ENCODE measurements around the gene CAPN7. TPM values are rescaled to one million over a fixed set of nuclear protein-coding genes. Genes with fewer than 3 reads are reported as not detected.

The CAPN7 gene
- total RNA-seq, 1 donor from 2014 or later = 32.9 TPM

DNA sequence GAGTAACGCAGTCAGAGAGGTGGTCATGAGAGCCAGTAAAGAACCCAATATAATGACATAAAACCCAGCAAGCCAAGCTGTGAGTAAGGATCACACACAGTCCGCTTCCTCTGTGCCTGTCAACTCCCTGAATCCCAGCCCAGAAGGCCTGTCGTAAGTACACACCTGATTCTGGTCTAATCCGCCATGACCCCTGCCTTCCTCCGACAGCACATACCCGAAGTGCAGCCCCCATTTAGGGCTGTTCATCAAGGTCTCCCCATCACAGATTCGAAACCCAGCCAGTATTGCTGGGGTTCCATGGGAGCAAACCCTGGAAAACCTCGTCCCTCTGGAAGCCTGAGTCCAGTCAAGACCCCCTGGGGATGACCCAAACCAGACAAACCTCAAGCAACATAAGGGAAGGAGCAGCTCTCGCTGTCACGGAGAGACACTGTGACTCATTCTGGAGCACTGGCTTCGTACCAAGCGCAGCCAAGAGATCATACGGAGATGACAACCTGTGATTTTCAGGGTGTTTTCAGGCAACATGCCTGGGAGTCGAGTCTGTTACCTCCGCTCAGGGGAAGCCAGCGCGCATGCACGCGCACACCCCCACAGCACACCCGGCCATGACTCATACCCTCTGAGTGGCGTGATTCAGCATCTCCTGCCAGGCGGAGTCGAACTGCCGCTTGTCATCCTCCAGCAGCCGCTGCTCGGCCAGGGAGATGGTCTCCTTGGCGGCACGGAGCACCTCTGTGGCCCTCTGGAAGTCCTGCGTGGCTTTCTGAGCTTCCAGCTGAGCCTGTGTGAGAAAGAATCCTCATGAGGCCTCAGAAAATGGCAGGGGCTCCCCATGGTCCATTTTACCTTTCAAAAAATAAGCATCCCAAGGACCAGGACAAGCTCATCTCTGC, 63.3 kb downstream of the CAPN7 start:
- Histone ChIP-seq H3K4me1 (ENCODE audit: control insufficient read depth in 3 of 3, insufficient read depth in 3 of 3, low read length in 3 of 3) (peaks cover 26 to 79% (median 40%) of the 10 kb centered on the region in 3 donors), H3K27ac (ENCODE audit: low read depth, low read length) (peak overlapping the region; percentile 82), H3K36me3 (ENCODE audit: control insufficient read depth in 3 of 3, insufficient read depth in 3 of 3, low read length in 3 of 3) (peaks cover 2 to 8% (median 2%) of the 10 kb centered on the region in 3 donors), H3K27me3 (ENCODE audit: control insufficient read depth in 3 of 3, insufficient read depth in 3 of 3, low read length in 3 of 3) (no peaks in the 10 kb centered on the region), H3K9me3 (ENCODE audit: control insufficient read depth in 3 of 3, low read length in 3 of 3) (no peaks in the 10 kb centered on the region), H3K4me3 (ENCODE audit: low read length in 3 of 3) (no peak overlapping the region), H3K9ac (ENCODE audit: low read depth in 1 of 3, low read length in 3 of 3) (peak overlapping the region in 2 of 3 donors; percentile 3 to 30)

DNA sequence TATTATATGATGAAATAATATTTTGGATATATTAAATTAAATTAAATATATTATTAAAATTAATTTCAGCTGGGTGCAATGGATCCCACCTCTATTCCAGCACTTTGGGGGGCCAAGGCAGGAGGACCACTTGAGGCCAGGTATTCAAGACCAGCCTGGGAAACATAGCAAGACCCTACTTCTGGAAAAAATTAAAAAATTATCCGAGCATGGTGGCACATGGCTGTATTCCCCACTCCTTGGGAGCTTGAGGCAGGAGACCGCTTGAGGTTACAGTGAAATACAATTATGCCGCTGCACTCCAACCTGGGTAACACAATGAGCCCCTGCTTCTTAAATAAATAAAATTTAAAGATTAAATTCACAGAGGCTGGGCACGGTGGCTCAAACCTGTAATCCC, 65.0 kb downstream of the CAPN7 start:
- H3K4me3 ChIP-seq (ENCODE audit: low read length in 3 of 3) = no peak overlapping the region
- H3K4me1 ChIP-seq (ENCODE audit: control insufficient read depth in 3 of 3, insufficient read depth in 3 of 3, low read length in 3 of 3) = peaks cover 26 to 66% (median 37%) of the 10 kb centered on the region in 3 donors
- no peak overlapping the region for H3K9ac ChIP-seq (ENCODE audit: low read depth in 1 of 3, low read length in 3 of 3)
- no peaks in the 10 kb centered on the region for H3K27me3 ChIP-seq (ENCODE audit: control insufficient read depth in 3 of 3, insufficient read depth in 3 of 3, low read length in 3 of 3)
- no peaks in the 10 kb centered on the region for H3K9me3 ChIP-seq (ENCODE audit: control insufficient read depth in 3 of 3, low read length in 3 of 3)
- peaks cover 2 to 8% (median 2%) of the 10 kb centered on the region in 3 donors for H3K36me3 ChIP-seq (ENCODE audit: control insufficient read depth in 3 of 3, insufficient read depth in 3 of 3, low read length in 3 of 3)
- no peak overlapping the region for H3K27ac ChIP-seq (ENCODE audit: low read depth, low read length)

DNA sequence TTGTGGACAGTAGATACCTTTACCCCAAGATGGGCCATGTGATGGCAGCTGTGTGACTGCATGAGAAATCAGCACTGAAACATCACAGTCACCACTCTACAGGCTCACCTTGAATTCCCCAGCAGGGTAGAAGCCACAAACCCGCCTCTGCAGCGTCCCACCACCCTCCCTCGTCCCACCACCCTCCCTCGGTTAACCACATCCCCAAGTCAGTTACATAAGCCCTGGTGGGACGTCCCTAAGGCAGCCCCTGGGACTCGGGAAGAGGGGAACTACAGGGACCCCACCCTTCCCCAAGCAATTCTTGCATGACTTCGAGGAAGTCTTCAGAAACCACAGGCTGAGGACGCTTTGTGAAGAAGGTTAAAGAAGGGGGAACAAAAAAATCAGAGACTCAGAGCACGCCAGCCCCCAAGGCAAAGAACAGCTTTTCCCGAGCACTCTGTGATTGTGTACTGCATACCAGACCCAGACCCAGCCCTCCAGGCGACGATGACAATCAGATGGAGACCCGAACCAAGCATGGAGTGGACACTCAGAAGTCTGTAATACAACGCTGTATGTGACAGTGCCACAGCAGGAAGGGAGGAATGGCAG, 65.8 kb downstream of the CAPN7 start:
- Histone ChIP-seq H3K4me3 (ENCODE audit: low read length in 3 of 3) (no peak overlapping the region), H3K27me3 (ENCODE audit: control insufficient read depth in 3 of 3, insufficient read depth in 3 of 3, low read length in 3 of 3) (no peaks in the 10 kb centered on the region), H3K27ac (ENCODE audit: low read depth, low read length) (peak overlapping the region; percentile 12), H3K9me3 (ENCODE audit: control insufficient read depth in 3 of 3, low read length in 3 of 3) (no peaks in the 10 kb centered on the region), H3K9ac (ENCODE audit: low read depth in 1 of 3, low read length in 3 of 3) (no peak overlapping the region), H3K36me3 (ENCODE audit: control insufficient read depth in 3 of 3, insufficient read depth in 3 of 3, low read length in 3 of 3) (peaks cover 2 to 8% (median 2%) of the 10 kb centered on the region in 3 donors), H3K4me1 (ENCODE audit: control insufficient read depth in 3 of 3, insufficient read depth in 3 of 3, low read length in 3 of 3) (peaks cover 28 to 58% (median 33%) of the 10 kb centered on the region in 3 donors)

DNA sequence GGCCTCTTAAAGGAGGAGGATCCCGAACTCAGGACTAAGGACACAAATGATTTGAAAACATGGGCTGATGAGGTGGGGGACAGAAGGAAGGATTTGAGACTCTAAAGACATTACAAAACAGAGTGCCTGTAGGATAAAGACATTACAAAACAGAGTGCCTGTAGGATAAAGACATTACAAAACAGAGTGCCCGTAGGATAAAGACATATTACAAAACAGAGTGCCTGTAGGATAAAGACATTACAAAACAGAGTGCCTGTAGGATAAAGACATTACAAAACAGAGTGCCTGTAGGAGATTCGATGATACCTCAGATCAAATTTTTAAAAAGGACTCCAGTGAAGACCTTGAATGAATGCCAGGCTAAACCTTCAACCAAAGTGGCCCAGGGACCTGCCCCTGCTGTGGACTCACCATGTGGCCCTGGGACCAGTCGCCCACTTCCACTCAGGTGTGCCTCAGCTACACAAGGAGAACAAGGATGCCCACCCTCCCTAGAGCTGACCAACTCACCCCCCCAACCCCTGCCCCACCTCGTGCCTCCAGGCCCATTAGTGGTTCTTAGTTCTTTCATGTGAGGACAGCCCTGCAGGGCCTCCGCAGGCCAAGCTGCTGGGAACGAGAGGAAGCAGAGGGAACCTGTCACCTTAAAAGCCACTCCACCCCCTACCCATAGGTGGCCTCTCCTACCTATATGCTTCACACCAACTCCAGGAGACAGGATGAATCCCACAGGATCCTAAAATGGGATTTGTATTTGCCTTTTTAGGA, 66.6 kb downstream of the CAPN7 start:
- Histone ChIP-seq H3K27ac (ENCODE audit: low read depth, low read length) (no peak overlapping the region), H3K9ac (ENCODE audit: low read depth in 1 of 3, low read length in 3 of 3) (no peak overlapping the region), H3K4me3 (ENCODE audit: low read length in 3 of 3) (no peak overlapping the region), H3K36me3 (ENCODE audit: control insufficient read depth in 3 of 3, insufficient read depth in 3 of 3, low read length in 3 of 3) (peaks cover 0 to 4% (median 2%) of the 10 kb centered on the region in 3 donors), H3K27me3 (ENCODE audit: control insufficient read depth in 3 of 3, insufficient read depth in 3 of 3, low read length in 3 of 3) (no peaks in the 10 kb centered on the region), H3K4me1 (ENCODE audit: control insufficient read depth in 3 of 3, insufficient read depth in 3 of 3, low read length in 3 of 3) (peaks cover 26 to 52% (median 28%) of the 10 kb centered on the region in 3 donors), H3K9me3 (ENCODE audit: control insufficient read depth in 3 of 3, low read length in 3 of 3) (no peaks in the 10 kb centered on the region)

DNA sequence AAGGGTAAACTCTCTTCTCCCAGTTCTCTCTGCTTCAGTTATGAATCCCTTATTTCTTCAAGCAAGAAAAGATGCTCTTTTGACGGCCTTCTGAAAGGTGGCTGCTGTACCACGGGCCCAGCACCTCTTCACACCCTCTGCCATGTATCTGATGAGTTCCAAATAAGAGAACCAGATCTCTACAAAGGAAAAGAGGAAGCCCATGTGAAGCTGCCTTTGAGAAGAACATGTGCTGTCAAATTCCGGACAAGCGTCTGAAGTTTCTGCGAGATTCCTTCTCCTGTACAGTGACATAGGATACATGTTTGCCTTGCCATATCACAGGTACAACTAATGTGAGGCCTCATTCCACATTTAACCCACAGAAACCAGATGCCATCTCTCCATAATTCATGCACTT, 67.2 kb downstream of the CAPN7 start:
- Histone ChIP-seq H3K27ac (ENCODE audit: low read depth, low read length) (no peak overlapping the region), H3K9ac (ENCODE audit: low read depth in 1 of 3, low read length in 3 of 3) (no peak overlapping the region)

DNA sequence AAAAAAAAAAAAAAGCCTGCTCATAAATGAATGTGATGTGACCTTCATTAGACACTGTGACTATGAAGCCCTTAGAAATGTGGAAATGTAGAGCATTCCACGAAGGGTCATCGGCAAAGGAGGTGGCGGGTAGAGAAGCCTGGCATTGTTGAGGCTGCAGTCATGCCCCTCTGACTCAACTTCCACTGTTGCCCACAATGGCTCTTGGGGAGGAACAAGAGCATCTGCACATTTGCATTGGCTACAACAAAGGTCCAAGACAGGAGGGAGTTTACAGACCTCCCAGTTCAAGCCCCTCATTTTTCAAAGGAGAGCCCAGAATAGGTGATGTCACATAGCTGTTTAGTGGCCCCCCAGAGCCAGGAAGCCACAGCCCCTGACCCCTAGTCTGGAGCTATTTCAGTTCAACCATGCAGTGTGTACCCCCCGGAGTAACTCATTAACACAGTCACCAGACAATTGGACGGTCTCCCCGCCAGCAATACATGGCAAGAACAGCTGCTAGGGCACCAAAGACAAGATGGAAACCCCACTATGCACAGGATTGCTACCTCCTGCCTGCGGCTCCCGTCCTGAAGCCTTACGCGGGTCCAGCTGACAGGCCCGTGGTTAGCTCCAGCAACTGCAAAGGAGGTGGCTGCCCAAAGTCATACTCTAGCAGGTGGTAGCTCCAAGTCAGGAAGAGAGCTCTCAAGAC, 70.1 kb downstream of the CAPN7 start:
- no peaks in the 10 kb centered on the region for H3K27me3 ChIP-seq (ENCODE audit: control insufficient read depth in 3 of 3, insufficient read depth in 3 of 3, low read length in 3 of 3)
- no peak overlapping the region for H3K9ac ChIP-seq (ENCODE audit: low read depth in 1 of 3, low read length in 3 of 3)
- no peaks in the 10 kb centered on the region for H3K9me3 ChIP-seq (ENCODE audit: control insufficient read depth in 3 of 3, low read length in 3 of 3)
- H3K27ac ChIP-seq (ENCODE audit: low read depth, low read length) = no peak overlapping the region
- peaks cover 6 to 42% (median 13%) of the 10 kb centered on the region in 3 donors for H3K4me1 ChIP-seq (ENCODE audit: control insufficient read depth in 3 of 3, insufficient read depth in 3 of 3, low read length in 3 of 3)
- no peak overlapping the region for H3K4me3 ChIP-seq (ENCODE audit: low read length in 3 of 3)
- H3K36me3 ChIP-seq (ENCODE audit: control insufficient read depth in 3 of 3, insufficient read depth in 3 of 3, low read length in 3 of 3) = no peaks in the 10 kb centered on the region

More for the DNA sequence above, 67.2 kb downstream of the CAPN7 start:
- peaks cover 0 to 4% (median 2%) of the 10 kb centered on the region in 3 donors for H3K36me3 ChIP-seq (ENCODE audit: control insufficient read depth in 3 of 3, insufficient read depth in 3 of 3, low read length in 3 of 3)
- H3K9me3 ChIP-seq (ENCODE audit: control insufficient read depth in 3 of 3, low read length in 3 of 3) = no peaks in the 10 kb centered on the region
- peaks cover 21 to 50% (median 22%) of the 10 kb centered on the region in 3 donors for H3K4me1 ChIP-seq (ENCODE audit: control insufficient read depth in 3 of 3, insufficient read depth in 3 of 3, low read length in 3 of 3)
- H3K27me3 ChIP-seq (ENCODE audit: control insufficient read depth in 3 of 3, insufficient read depth in 3 of 3, low read length in 3 of 3) = no peaks in the 10 kb centered on the region
- H3K4me3 ChIP-seq (ENCODE audit: low read length in 3 of 3) = no peak overlapping the region

DNA sequence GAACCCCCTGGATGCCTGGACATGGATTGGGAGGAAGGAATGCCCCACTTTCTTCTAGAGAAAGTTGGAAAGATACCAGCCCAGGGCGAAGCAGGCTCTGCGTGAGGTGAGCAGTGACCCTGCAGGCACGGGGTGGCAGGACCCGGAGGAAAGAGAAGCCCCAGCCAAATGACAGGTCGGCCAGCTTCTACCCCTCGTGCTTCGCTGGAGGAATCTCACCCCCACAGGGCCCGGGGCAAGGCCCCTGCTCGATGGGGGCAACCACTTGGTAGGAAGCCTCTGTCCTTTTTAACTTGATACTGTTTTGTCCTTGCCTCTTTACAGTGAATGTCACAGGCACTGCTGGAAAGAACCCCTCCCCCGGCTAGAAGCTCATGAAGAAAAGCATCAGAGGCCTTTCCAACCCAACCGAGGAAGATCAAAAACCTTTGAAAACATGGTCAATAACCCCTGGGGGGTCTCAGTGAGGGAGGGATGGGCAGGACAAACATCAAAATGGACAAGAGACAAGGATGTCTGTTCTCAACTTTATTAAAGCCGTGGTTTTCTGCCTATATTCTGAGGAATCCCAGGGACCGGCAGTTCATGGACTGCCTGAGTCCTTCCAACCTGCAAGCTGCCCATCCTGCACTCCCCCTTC, 71.9 kb downstream of the CAPN7 start:
- Histone ChIP-seq H3K4me1 (ENCODE audit: control insufficient read depth in 3 of 3, insufficient read depth in 3 of 3, low read length in 3 of 3) (peaks cover under 1 to 44% (median 13%) of the 10 kb centered on the region in 3 donors), H3K9ac (ENCODE audit: low read depth in 1 of 3, low read length in 3 of 3) (no peak overlapping the region)

DNA sequence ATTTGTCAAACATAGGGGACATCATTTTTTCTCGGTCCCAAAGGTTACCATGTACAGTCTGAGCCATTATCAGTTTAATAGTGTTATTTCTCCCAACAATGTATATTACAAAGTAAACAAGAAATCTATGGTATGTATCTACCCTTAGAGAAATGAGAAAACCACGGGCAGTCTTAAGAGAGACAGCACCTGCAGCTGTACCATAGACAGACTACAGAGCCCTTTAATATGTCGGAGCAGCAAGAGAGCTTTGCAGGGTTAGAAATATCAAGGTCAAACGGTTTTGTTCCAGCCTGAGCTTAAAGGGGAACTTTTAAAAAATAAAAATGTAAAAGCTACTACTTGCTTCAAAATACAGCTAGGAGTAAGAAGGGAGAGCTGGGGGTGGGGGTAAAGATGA, 73.2 kb downstream of the CAPN7 start:
- Histone ChIP-seq H3K9me3 (ENCODE audit: control insufficient read depth in 3 of 3, low read length in 3 of 3) (no peaks in the 10 kb centered on the region), H3K36me3 (ENCODE audit: control insufficient read depth in 3 of 3, insufficient read depth in 3 of 3, low read length in 3 of 3) (no peaks in the 10 kb centered on the region), H3K9ac (ENCODE audit: low read depth in 1 of 3, low read length in 3 of 3) (no peak overlapping the region)

More for the DNA sequence above, 71.9 kb downstream of the CAPN7 start:
- Histone ChIP-seq H3K27ac (ENCODE audit: low read depth, low read length) (no peak overlapping the region), H3K9me3 (ENCODE audit: control insufficient read depth in 3 of 3, low read length in 3 of 3) (no peaks in the 10 kb centered on the region), H3K4me3 (ENCODE audit: low read length in 3 of 3) (no peak overlapping the region), H3K36me3 (ENCODE audit: control insufficient read depth in 3 of 3, insufficient read depth in 3 of 3, low read length in 3 of 3) (no peaks in the 10 kb centered on the region), H3K27me3 (ENCODE audit: control insufficient read depth in 3 of 3, insufficient read depth in 3 of 3, low read length in 3 of 3) (no peaks in the 10 kb centered on the region)

More for the DNA sequence above, 73.2 kb downstream of the CAPN7 start:
- Histone ChIP-seq H3K4me1 (ENCODE audit: control insufficient read depth in 3 of 3, insufficient read depth in 3 of 3, low read length in 3 of 3) (peaks cover 0 to 33% (median 9%) of the 10 kb centered on the region in 3 donors), H3K4me3 (ENCODE audit: low read length in 3 of 3) (no peak overlapping the region), H3K27ac (ENCODE audit: low read depth, low read length) (no peak overlapping the region), H3K27me3 (ENCODE audit: control insufficient read depth in 3 of 3, insufficient read depth in 3 of 3, low read length in 3 of 3) (no peaks in the 10 kb centered on the region)

Data from skeletal muscle tissue (tissue), 4 donors.